IPS DF 19.7 (cell line): Measurements from ENCODE around the gene MYO5B.
"Not testable (repeated sequence)": the region's sequence is repeated elsewhere in the genome, so short reads cannot be mapped to it uniquely, and the experiment has no call there.

Experiments
- DNase-seq: peaks from one replicate; pipeline ENCODE4 v3.0.0-alpha.2; 2013; ENCODE audit warnings: low read depth, low spot score

MYO5B gene

GRCh38 chr18:49838381-49838780 is 356.6 kb downstream of the MYO5B start:
- no peak for DNase-seq

- no peak for DNase-seq
Observed at GRCh38 chr18:49837889-49838288, 357.1 kb downstream of the MYO5B start.

DNA sequence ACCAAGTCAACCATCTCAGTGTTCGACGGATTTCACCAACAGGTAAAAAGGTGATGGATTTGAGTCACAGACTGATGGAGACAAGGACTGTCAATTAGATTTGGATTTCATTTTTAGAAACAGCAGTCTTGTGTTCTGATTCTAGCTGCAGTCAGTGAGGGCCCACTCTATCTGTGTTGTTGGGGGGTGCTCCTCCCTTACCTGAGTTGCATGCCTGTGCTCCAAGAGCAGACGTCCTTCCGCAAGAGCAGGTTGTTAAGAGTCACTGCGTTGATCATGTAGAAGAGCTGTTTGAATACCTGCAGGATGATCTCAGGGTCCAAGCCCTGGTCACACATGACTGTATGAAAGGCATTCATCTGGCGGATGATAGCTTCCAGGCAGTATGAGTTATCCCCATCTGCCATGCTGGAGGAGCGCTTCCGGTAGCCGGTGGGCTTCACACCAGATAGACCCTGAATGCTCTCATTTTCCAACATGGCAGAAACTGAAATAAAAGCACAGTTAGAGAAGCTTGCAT is 357.6 kb downstream of the MYO5B start:
- not testable (repeated sequence) for DNase-seq

DNA sequence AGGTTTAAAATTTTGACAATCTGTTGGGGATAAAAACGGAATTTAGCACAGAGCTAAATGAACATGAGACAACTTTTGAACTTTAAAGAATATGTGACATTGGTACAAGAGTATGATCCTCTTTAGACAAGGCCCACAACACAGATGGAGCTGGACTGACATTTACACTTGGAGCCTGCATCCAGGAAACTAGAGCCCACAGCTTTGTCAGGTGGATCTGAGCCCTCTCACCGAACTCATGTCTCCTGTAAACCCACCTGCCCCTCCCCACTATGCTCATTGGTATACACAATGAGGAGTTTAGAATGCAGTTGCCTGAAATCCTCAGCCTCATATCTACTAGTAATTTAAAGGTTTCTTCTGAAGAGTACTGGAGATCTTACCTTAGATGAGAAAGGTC is 359.5 kb downstream of the MYO5B start:
- DNase-seq, result no peak

GRCh38 chr18:49834258-49834657 is 360.7 kb downstream of the MYO5B start:
- no peak for DNase-seq

DNA sequence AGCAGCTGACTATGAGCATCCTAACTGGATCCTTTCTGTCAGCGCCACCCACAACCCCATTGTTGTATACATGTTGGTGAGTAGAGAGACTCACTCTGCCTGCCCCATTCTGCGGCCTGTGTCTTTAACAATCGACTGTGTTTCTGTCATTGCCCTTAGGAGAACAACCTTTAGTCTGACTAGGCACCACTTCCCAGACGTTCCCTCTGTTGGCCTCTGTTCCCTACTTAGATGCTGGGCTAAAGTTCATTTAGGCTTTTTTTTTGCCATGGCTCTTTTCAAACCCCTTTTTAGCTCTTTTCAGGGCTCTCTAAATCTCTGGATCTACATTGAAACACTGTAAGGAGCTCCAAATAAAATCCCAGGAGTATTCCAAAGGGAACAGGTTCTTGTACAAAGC is 361.1 kb downstream of the MYO5B start:
- no peak for DNase-seq

- no peak for DNase-seq
Observed at GRCh38 chr18:49832221-49832647, 362.7 kb downstream of the MYO5B start.

DNA sequence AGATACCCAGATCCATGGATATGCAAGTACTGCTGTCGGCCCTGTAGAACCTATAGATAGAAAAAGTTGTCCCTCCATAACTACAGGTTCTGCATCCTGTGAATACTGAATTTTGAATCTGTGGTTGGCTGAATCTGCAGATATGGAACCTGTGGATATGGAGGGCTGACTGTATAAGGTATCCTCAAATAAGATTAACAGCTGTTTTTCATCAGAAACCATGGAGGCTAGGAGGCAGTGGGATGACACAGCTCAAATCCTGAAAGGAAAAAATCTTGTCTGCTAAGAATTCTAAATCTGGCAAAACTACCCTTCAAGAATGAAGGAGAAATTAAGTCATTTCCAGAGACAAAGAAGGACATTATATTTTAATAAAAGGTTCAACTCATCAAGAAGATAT is 367.0 kb downstream of the MYO5B start:
- no peak for DNase-seq

DNA sequence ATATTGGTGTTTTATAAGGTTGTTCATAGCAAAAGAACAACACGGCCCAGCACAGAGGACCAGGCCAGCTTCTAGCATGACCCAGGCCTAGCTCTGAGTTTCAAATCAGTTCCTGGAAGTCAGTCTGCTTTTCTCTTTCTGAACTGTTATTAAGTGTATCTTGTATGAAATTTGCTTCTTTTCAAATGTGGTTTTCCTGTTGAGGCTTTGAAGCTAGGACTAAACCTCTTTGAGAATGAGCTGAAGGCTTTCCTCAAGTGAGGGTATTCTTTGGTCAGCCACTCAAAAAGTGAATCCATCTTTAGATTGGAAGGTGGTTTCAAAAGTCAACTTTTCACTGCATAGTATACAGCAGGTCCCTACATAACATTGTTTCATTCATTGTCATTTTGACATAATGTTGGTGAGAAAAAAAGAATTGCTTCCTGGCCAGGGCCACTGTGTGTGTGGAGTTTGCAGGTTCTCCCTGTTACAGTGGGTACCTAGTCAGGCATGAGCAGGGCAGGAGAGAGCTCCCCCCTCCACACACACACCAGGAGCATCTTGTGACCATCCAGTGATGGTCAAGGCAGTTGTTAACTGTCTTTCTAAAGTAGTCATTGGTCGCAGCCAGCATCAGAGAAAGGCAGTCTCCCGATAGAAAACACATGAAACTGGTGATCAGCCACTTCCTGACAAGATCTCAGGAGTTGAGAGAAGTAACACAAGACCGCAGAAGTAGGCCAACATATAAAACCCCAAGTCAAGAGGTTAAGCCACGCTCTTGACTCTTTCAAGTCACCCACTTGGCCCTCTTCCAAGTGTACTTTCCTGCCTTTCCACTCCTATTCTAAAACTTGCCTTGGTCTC is 374.9 kb downstream of the MYO5B start:
- no peak for DNase-seq

GRCh38 chr18:49819071-49819662 is 375.8 kb downstream of the MYO5B start:
- no peak for DNase-seq

DNA sequence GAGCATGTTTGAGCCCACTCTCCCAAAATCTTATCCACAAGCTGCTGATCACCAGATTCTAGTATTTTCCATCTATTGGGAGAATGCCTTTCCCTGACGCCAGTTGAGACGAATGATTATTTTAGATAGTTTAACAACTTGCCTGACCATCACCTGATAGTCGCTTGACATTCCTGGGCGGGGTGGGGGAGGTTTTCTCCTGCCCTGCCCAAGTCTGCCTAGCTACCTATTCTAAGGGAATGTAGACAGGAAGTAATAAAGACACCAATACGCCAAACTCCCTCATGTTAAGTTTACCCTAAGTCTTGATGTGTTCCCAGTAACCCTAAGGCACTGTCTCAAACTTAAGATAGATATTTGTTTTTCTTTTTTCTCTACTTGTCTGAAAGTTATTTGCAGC is 377.0 kb downstream of the MYO5B start:
- no peak for DNase-seq

DNA sequence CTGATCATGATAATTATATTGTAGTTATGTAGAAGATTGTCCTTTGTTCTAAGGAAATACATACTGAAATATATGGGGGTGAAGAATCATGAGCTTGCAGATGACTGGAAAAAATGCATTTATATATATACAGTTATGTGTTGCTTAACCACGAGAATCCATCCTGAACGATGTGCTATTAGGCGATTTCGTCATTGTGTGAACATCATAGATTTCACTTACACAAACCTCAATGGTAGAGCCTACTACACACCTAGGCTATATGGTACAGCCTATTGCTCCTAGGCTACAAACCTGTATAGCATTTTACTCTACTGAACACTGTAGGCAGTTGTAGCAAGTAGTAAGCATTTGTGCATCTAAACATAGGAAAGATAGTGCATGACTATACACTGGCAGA is 379.0 kb downstream of the MYO5B start:
- no peak for DNase-seq

GRCh38 chr18:49814147-49814499 is 380.8 kb downstream of the MYO5B start:
- DNase-seq, result no peak

GRCh38 chr18:49813319-49814146 is 381.4 kb downstream of the MYO5B start, which contains the start of gene ACAA2:
Gene ACAA2, minus strand, starts transcription at chr18:49813533. Its CDS starts 49 bp downstream, at chr18:49813484.
- DNase-seq, result no peak

- DNase-seq, result no peak
Observed at GRCh38 chr18:49813069-49813318, 382.0 kb downstream of the MYO5B start.

- DNase-seq, result no peak
Observed at GRCh38 chr18:49812286-49813068, 382.5 kb downstream of the MYO5B start.

GRCh38 chr18:49811151-49811938 is 383.6 kb downstream of the MYO5B start:
- DNase-seq, result no peak

DNA sequence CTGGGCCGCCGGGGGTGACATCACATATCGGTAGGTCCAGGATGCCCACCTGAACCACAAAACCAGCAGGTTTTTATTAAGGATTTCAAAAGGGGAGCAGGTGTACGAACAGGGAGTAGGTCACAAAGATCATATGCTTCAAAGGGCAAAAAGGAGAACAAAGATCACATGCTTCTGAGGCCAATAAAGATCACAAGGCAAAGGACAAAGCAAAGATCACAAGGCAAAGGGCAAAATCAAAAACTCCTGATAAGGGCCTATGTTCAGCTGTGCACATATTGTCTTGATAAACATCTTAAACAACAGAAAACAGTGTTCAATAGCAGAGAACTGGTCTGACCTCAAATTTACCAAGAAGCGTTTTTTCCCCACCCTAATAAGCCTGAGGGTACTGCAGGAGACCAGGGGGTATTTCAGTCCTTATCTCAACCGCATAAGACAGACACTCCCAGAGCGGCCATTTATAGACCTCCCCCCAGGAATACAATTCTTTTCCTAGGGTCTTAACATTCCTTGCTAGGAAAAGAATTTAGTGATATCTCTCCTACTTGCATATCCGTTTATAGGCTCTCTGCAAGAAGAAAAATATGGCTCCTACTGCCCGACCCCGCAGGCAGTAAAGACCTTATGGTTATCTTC is 386.3 kb downstream of the MYO5B start:
- not testable (repeated sequence) for DNase-seq

- DNase-seq, result no peak
Observed at GRCh38 chr18:49804096-49804495, 390.9 kb downstream of the MYO5B start.

GRCh38 chr18:49802623-49803022 is 392.3 kb downstream of the MYO5B start:
- DNase-seq, result no peak
